ENCODE measurements around the gene NXPE4.

The NXPE4 gene

DNA sequence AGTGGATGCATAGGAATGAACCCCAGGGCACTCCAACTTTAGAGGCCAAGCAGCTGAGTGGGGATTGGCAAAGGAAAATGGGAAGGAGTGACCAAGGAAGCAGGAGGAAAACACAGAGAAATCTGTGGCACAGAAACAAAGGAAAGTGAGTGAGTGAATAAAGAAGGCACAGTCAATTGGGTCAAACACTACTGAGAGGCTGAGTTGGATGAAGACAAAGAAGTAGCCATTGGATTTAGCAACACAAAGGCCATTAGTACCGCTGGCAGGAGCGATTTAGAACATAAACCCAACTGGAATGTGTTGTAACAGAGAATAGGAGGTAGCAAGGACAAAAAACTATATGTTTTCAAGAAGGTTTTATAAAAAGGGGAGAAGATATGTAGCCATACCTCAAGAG is 29.3 kb downstream of the NXPE4 start:
- H3K4me2 ChIP-seq (ENCODE audit: low read depth, low read length, poor library complexity, severe bottlenecking) = no peak overlapping the region
- H3K79me2 ChIP-seq (ENCODE audit: insufficient read depth, low read length) = no peaks in the 10 kb centered on the region
- H2AFZ ChIP-seq (ENCODE audit: low read depth, low read length, severe bottlenecking) = no peak overlapping the region
- no peaks in the 10 kb centered on the region for H3K9me2 ChIP-seq (replicated peaks; ENCODE audit: insufficient read depth, low read length)
- H3K27me3 ChIP-seq (ENCODE audit: low read length) = no peaks in the 10 kb centered on the region
- no peaks in the 10 kb centered on the region for H3K36me3 ChIP-seq (ENCODE audit: low read length)
- no peaks in the 10 kb centered on the region for H3F3A ChIP-seq (ENCODE audit: insufficient read depth)
- no peaks in the 10 kb centered on the region for H3K9me3 ChIP-seq (ENCODE audit: insufficient read depth, low read length)
- H3K27ac ChIP-seq (ENCODE audit: low read depth, low read length) = no peak overlapping the region
- TF ChIP-seq EZH2phosphoT487 (conservative IDR thresholded peaks at IDR 0.05; ENCODE audit: low read length) (no peak), CTCF (IDR thresholded peaks at IDR 0.05; ENCODE audit: insufficient read depth, low read length, poor library complexity, severe bottlenecking) (no peak)
- H3K9ac ChIP-seq (ENCODE audit: low read length) = no peak overlapping the region
- H3K4me3 ChIP-seq (ENCODE audit: insufficient read depth, low read length, poor library complexity, severe bottlenecking) = no peak overlapping the region
- no peaks in the 10 kb centered on the region for H4K20me1 ChIP-seq (ENCODE audit: low read depth, low read length)

DNA sequence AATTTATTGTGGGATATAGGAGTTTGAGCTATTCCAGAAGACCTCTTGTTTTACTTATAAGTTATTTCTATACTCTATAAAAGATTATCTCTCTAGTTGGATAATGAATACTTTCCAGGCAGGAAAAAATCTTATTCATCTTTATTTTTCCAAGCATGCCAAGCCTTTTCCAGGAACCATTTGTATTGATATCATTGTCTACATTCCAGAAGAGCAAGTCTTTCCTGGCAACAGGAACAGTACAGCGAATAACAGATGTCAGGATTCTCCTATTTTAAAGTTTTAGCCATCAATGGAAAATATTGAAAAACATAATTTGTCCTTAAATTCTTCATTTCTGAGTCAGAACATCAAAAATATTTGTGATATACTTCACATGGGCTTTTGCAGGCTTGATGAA is 30.8 kb downstream of the NXPE4 start:
- Histone ChIP-seq H3K4me2 (ENCODE audit: low read depth, low read length, poor library complexity, severe bottlenecking) (no peak overlapping the region), H3K27ac (ENCODE audit: low read depth, low read length) (no peak overlapping the region), H2AFZ (ENCODE audit: low read depth, low read length, severe bottlenecking) (no peak overlapping the region), H4K20me1 (ENCODE audit: low read depth, low read length) (no peaks in the 10 kb centered on the region), H3K9ac (ENCODE audit: low read length) (no peak overlapping the region), H3K9me2 (replicated peaks; ENCODE audit: insufficient read depth, low read length) (no peaks in the 10 kb centered on the region), H3K4me3 (ENCODE audit: insufficient read depth, low read length, poor library complexity, severe bottlenecking) (no peak overlapping the region), H3K36me3 (ENCODE audit: low read length) (no peaks in the 10 kb centered on the region), H3K27me3 (ENCODE audit: low read length) (no peaks in the 10 kb centered on the region), H3K79me2 (ENCODE audit: insufficient read depth, low read length) (no peaks in the 10 kb centered on the region), H3F3A (ENCODE audit: insufficient read depth) (no peaks in the 10 kb centered on the region), H3K9me3 (ENCODE audit: insufficient read depth, low read length) (no peaks in the 10 kb centered on the region)
- TF ChIP-seq EZH2phosphoT487 (conservative IDR thresholded peaks at IDR 0.05; ENCODE audit: low read length) (no peak), CTCF (IDR thresholded peaks at IDR 0.05; ENCODE audit: insufficient read depth, low read length, poor library complexity, severe bottlenecking) (no peak)

- H4K20me1 ChIP-seq (ENCODE audit: low read depth, low read length) = no peaks in the 10 kb centered on the region
These were observed 32.5 kb downstream of the NXPE4 start for GRCh38 chr11:114563077-114563476.

More at GRCh38 chr11:114563077-114563476, 32.5 kb downstream of the NXPE4 start:
- H3K9me3 ChIP-seq (ENCODE audit: insufficient read depth, low read length) = no peaks in the 10 kb centered on the region
- H3K79me2 ChIP-seq (ENCODE audit: insufficient read depth, low read length) = no peaks in the 10 kb centered on the region
- no peaks in the 10 kb centered on the region for H3K27me3 ChIP-seq (ENCODE audit: low read length)
- no peaks in the 10 kb centered on the region for H3K9me2 ChIP-seq (replicated peaks; ENCODE audit: insufficient read depth, low read length)
- H3F3A ChIP-seq (ENCODE audit: insufficient read depth) = no peaks in the 10 kb centered on the region
- no peaks in the 10 kb centered on the region for H3K36me3 ChIP-seq (ENCODE audit: low read length)
- H3K4me2 ChIP-seq (ENCODE audit: low read depth, low read length, poor library complexity, severe bottlenecking) = no peak overlapping the region
- no peak overlapping the region for H3K9ac ChIP-seq (ENCODE audit: low read length)
- no peak overlapping the region for H3K27ac ChIP-seq (ENCODE audit: low read depth, low read length)
- no peak overlapping the region for H2AFZ ChIP-seq (ENCODE audit: low read depth, low read length, severe bottlenecking)
- TF ChIP-seq CTCF (IDR thresholded peaks at IDR 0.05; ENCODE audit: insufficient read depth, low read length, poor library complexity, severe bottlenecking) (no peak), EZH2phosphoT487 (conservative IDR thresholded peaks at IDR 0.05; ENCODE audit: low read length) (no peak)
- H3K4me3 ChIP-seq (ENCODE audit: insufficient read depth, low read length, poor library complexity, severe bottlenecking) = no peak overlapping the region
